Karpas-422 (cell line): ENCODE data around the gene PSG7. TPM values are rescaled to one million over a fixed set of nuclear protein-coding genes. Genes with fewer than 3 reads are reported as not detected.
"Not testable (repeated sequence)": the region's sequence is repeated elsewhere in the genome, so short reads cannot be mapped to it uniquely, and the experiment has no call there.

Experiments used
- DNase-seq: peaks from one replicate; pipeline ENCODE4 v3.0.0-alpha.2; 2015
- H2AFZ ChIP-seq: fragments of 200-600 bp; sonication (generic); 2 replicates; pipeline ENCODE4 v1.6.1; 2014; ENCODE audit warnings: antibody characterized with exemption, low read length, mixed read lengths
- H3K27ac ChIP-seq: fragments of 200-600 bp; sonication (generic); 2 replicates; pipeline ENCODE4 v1.5.1; 2014; ENCODE audit warnings: mild to moderate bottlenecking, low read length, moderate library complexity
- H3K27me3 ChIP-seq: fragments of 200-600 bp; sonication (generic); 2 replicates; pipeline ENCODE4 v1.6.1; 2014; ENCODE audit warnings: low read length, mixed read lengths
- H3K36me3 ChIP-seq: fragments of 200-600 bp; sonication (generic); 2 replicates; pipeline ENCODE4 v1.6.1; 2014; ENCODE audit warnings: low read length, mixed read lengths; ENCODE audit not compliant: insufficient read depth
- H3K4me1 ChIP-seq: fragments of 200-600 bp; sonication (generic); 2 replicates; pipeline ENCODE4 v1.6.1; 2014; ENCODE audit warnings: mild to moderate bottlenecking, low read length, mixed read lengths
- H3K4me2 ChIP-seq: fragments of 200-600 bp; sonication (generic); 2 replicates; pipeline ENCODE4 v1.6.1; 2014; ENCODE audit warnings: low read length, low read depth, mild to moderate bottlenecking; ENCODE audit not compliant: poor library complexity, severe bottlenecking
- H3K4me3 ChIP-seq: fragments of 200-600 bp; sonication (generic); 2 replicates; pipeline ENCODE4 v1.5.1; 2014; ENCODE audit warnings: mild to moderate bottlenecking, antibody characterized with exemption, low read length, mixed read lengths
- H3K79me2 ChIP-seq: fragments of 200-600 bp; sonication (generic); 2 replicates; pipeline ENCODE4 v1.6.1; 2014; ENCODE audit warnings: mild to moderate bottlenecking, low read length, mixed read lengths
- H3K9ac ChIP-seq: fragments of 200-600 bp; sonication (generic); 2 replicates; pipeline ENCODE4 v1.6.0; 2014; ENCODE audit warnings: low read length
- H3K9me2 ChIP-seq: fragments of 200-600 bp; sonication (generic), shearing (Covaris generic); replicated peaks from 2 replicates; pipeline ENCODE4 v1.6.0; 2014; ENCODE audit warnings: mild to moderate bottlenecking, low read length, moderate library complexity; ENCODE audit not compliant: insufficient read depth
- H3K9me3 ChIP-seq: fragments of 300-700, 200-600 bp; sonication (generic); 2 replicates; pipeline ENCODE4 v1.6.1; 2014; ENCODE audit warnings: low read length, mixed read lengths
- H4K20me1 ChIP-seq: fragments of 200-600 bp; sonication (generic); 2 replicates; pipeline ENCODE4 v1.6.1; 2014; ENCODE audit warnings: mild to moderate bottlenecking, antibody characterized with exemption, low read length, low read depth; ENCODE audit not compliant: insufficient read depth
- total RNA-seq: library from RNA; depleted of rRNA; stranded (reverse); fragments of >200 nt; shearing (Covaris generic); gene quantifications from 2 replicates; pipeline ENCODE4 v1.2.3, GENCODE V29; 2014; ENCODE audit warnings: low replicate concordance

PSG7 gene
- total RNA-seq, 1 experiment from 2014 or later: not detected

DNA sequence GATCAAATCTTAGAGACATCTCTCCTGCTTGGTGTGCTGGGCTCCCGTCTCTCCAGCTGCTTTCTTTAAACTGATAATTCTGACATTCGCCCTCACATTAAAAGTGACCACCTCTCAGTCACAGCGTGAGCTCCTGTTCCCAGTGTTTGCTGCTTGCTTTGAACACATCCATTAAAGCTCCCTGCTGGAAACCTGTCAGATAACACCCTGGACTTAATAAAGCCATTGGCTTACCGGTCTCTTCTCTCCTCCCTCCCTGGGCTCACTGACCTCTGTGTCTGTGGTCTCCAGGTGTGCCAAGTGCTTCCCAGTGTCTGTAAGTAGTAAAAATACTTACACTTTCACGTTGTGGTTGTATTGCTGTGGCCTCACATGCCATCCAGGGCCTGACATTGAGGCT is 55.0 kb downstream of the PSG7 start:
- H3K4me3 ChIP-seq, H3K9me2 ChIP-seq, DNase-seq, H4K20me1 ChIP-seq, H2AFZ ChIP-seq, H3K79me2 ChIP-seq, H3K4me2 ChIP-seq, H3K27ac ChIP-seq, H3K9ac ChIP-seq, H3K4me1 ChIP-seq, H3K27me3 ChIP-seq, H3K36me3 ChIP-seq, H3K9me3 ChIP-seq: not testable (repeated sequence)

DNA sequence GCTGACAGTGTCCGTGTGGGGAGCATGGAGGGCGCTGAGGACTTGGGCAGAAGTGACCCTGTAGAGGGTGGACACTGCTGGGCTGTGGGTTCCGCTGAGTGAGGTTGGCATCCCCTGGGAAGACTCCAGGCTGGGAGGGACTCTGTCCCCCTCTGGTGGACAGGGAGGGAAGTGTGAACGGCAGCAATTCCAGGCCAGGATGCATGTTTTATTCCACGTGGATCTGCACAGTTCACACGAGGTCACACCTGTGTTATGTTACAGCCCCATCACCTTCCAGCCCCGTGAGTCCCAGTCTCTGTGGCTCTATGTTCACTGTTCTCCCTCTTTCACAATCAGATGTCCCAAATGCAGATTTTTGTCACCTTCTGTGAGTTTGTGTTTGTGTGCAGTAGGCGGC is 55.7 kb downstream of the PSG7 start:
- H3K9me2 ChIP-seq, H3K9ac ChIP-seq, H4K20me1 ChIP-seq, DNase-seq, H3K4me1 ChIP-seq, H3K36me3 ChIP-seq, H3K4me3 ChIP-seq, H3K27ac ChIP-seq, H3K27me3 ChIP-seq, H2AFZ ChIP-seq, H3K79me2 ChIP-seq, H3K4me2 ChIP-seq, H3K9me3 ChIP-seq: not testable (repeated sequence)

DNA sequence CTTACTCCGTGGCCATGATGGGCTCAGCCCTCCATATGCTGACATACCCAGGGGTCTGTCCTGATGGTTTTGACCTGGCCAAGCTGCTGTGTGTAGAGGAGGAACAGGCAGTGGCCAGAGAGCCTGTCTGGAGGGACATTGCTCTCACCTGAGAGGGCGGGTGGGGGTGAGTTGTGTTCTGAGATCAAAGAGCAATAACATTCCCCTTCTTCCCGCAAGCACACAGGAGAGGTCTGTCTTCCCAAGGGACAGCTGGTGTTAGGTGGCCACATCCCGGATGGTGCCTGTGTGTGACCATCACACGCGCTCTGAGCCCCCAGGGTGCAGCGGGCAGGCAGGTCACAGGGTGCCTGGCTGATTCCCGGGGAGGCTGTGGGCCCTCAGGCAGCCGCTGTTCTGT is 56.4 kb downstream of the PSG7 start:
- not testable (repeated sequence) for H3K9me2 ChIP-seq, H3K27ac ChIP-seq, H3K9me3 ChIP-seq, H3K9ac ChIP-seq, H3K79me2 ChIP-seq, H3K36me3 ChIP-seq, H3K4me2 ChIP-seq, H2AFZ ChIP-seq, H4K20me1 ChIP-seq, H3K4me3 ChIP-seq, H3K27me3 ChIP-seq, H3K4me1 ChIP-seq, DNase-seq

DNA sequence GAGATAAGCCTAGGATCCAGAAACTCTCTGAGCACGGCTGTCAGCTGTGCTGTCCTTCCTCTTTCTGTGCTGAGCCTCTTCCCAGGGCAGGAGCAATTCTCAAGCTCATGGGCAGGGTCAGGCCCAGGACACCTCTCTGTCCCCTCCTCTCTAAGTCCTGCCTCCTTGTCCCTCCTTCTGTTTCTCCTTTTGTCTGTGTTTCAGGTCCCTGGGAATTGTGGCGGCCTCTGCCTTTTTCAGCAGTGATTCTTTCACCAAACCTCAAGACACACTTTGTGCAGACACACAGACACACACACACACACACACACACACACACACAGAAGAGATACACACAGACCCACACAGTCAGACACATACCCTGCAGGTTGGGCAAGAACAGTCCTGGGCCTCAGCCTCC is 57.4 kb downstream of the PSG7 start, which contains the start of gene PSG1:
TSS of gene PSG1 (minus strand) at position 101 of the 400 bp plus-strand sequence. CDS start 132 bp downstream, outside the sequence.
- Histone ChIP-seq H3K4me2 (no peak within 1 kb of the TSS), H3K4me3 (no peak within 1 kb of the TSS), H4K20me1 (no peaks in the 10 kb centered on the region), H3K27ac (no peak within 1 kb of the TSS), H3K9me3 (no peaks in the 10 kb centered on the region), H3K27me3 (no peaks in the 10 kb centered on the region), H3K36me3 (no peaks in the 10 kb centered on the region), H3K9me2 (no peaks in the 10 kb centered on the region), H2AFZ (no peak within 1 kb of the TSS), H3K9ac (no peak within 1 kb of the TSS), H3K79me2 (no peaks in the 10 kb centered on the region), H3K4me1 (no peaks in the 10 kb centered on the region)
- DNase-seq: no peak

DNA sequence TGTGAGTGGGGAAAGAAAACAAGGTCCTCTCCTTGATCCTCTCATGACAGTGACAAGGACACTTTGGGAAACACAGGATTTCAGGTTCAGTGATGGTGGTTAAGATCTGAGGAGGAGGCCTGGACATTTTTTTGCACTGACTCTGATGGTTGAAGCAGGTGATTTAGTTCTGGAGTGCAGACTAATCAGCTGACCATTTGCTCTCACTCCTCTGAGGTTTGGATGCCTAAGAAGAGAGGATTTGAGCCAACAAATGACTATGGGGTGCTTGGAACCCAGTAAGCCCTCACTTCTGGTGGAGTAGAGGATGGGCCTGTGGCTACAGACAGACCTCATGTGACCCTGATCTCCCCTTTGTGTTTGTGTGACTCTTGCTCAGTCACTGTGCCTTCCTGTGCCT is 60.4 kb downstream of the PSG7 start:
- not testable (repeated sequence) for H3K9me2 ChIP-seq, H3K9me3 ChIP-seq, H3K27ac ChIP-seq, H3K4me2 ChIP-seq, H3K27me3 ChIP-seq, H3K4me3 ChIP-seq, H4K20me1 ChIP-seq, H3K4me1 ChIP-seq, DNase-seq, H3K9ac ChIP-seq, H3K79me2 ChIP-seq, H2AFZ ChIP-seq, H3K36me3 ChIP-seq

DNA sequence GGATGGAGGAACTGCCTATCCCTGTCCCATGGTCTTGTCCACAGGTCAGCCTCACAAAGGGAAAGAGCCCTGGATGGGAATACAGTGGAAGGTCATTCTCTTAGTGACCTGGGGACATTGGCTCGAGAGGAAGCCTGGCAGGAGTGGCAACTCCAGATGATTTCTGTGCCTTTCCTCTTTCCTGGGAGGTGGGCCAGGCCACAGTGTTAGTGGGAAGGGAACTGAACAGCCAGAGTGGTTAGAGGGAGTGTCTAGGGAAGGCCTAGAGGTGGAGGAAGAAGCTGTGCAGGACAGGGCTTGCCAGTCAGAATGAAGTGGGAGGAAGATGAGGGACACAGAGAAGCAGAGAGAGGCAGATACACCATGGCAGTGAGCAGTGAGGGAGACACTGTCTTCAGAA is 61.1 kb downstream of the PSG7 start:
- H3K27ac ChIP-seq, H3K4me2 ChIP-seq, H3K4me3 ChIP-seq, H3K9ac ChIP-seq, DNase-seq, H3K4me1 ChIP-seq, H3K9me2 ChIP-seq, H3K36me3 ChIP-seq, H3K27me3 ChIP-seq, H4K20me1 ChIP-seq, H2AFZ ChIP-seq, H3K9me3 ChIP-seq, H3K79me2 ChIP-seq: not testable (repeated sequence)

DNA sequence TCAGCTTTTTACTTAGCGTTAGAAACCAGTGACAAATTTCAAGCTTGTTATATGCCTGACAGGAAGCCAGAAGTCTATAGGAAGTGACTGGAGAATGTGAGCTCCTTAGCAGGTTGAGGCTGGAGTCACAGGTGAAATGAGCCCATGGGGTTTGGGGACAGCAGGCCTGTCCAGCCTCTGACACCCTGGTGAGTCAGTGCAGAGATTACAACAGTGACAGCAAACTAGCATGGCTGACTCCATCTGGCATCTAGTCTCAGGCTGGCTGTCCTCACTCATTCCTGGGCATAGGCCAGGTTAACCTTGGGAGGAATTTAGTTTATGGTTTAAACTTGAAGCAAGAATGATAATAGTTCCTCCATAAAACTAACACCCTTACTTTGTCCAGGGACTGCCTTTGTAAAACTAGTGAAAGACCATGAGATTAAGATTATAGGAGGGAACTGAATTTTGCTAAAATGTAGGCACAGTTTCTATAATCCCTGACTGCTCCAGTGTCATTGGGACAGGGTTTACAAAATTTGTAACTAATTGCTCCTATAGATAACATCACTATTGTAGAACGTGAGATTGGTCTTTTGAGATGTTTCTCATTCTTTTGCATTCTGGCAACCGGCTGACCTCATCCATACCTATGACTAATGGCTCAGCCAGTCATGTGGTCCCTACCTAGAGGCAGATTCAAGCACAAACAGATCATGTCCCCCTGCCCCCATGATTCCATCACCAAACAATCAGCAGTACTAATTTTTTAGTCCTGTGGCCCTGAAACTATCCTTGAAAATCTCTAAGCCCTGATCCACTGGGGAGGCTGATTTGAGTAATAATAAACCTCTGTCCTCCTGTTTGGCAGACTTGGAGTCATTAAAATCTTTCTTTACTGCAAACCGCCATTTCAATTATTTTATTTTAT is 61.9 kb downstream of the PSG7 start:
- H3K9me3 ChIP-seq, H3K36me3 ChIP-seq, H3K9ac ChIP-seq, H3K27me3 ChIP-seq, H3K27ac ChIP-seq, DNase-seq, H2AFZ ChIP-seq, H3K4me2 ChIP-seq, H4K20me1 ChIP-seq, H3K79me2 ChIP-seq, H3K4me1 ChIP-seq, H3K9me2 ChIP-seq, H3K4me3 ChIP-seq: not testable (repeated sequence)

DNA sequence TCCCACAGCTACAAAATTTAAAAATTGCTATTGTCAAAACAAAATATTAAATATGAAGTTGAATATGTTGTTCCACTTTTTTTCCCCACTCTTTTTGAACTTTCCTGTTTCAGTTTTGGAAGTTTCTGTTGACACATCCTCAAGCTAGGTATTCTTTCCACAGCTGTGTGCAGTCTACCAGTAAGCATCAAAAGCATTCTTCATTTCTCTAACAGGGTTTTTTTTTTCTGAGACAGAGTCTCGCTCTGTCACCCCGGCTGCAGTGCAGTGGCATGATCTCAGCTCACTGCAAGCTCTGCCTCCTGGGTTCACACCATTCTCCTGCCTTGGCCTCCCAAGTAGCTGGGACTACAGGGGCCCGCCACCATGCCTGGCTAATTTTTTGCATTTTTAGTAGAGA is 62.9 kb downstream of the PSG7 start:
- not testable (repeated sequence) for H3K9ac ChIP-seq, H3K27me3 ChIP-seq, H3K4me1 ChIP-seq, H3K4me3 ChIP-seq, H3K9me3 ChIP-seq, H3K4me2 ChIP-seq, H3K9me2 ChIP-seq, H3K36me3 ChIP-seq, H3K79me2 ChIP-seq, H3K27ac ChIP-seq, H4K20me1 ChIP-seq, H2AFZ ChIP-seq, DNase-seq
